HEK293T (cell line): ENCODE results near the gene PNPLA8.

Experiments used
- ARNT ChIP-seq: fragments of 450-650 bp; IDR thresholded peaks from 2 replicates; pipeline ENCODE4 v1.6.1; 2017; ENCODE audit warnings: mild to moderate bottlenecking
- BHLHE40 ChIP-seq: fragments of 450-650 bp; IDR thresholded peaks from 2 replicates; pipeline ENCODE4 v1.6.1; 2016; ENCODE audit warnings: mild to moderate bottlenecking, moderate library complexity, borderline replicate concordance
- ELF4 ChIP-seq: fragments of 450-650 bp; IDR thresholded peaks from 2 replicates; pipeline ENCODE4 v1.6.1; 2017; ENCODE audit warnings: antibody characterized with exemption
- FOXA1 ChIP-seq: fragments of 450-650 bp; IDR thresholded peaks from 2 replicates; pipeline ENCODE4 v1.6.1; 2016; ENCODE audit warnings: mild to moderate bottlenecking
- FOXK2 ChIP-seq: fragments of 450-650 bp; IDR thresholded peaks from 2 replicates; pipeline ENCODE4 v1.6.1; 2016; ENCODE audit warnings: mild to moderate bottlenecking
- FOXM1 ChIP-seq: fragments of 450-650 bp; IDR thresholded peaks from 2 replicates; pipeline ENCODE4 v1.6.1; 2017; ENCODE audit warnings: mild to moderate bottlenecking, borderline replicate concordance
- HDGF ChIP-seq: fragments of 450-650 bp; IDR thresholded peaks from 2 replicates; pipeline ENCODE4 v1.6.1; 2017; ENCODE audit warnings: antibody characterized with exemption, borderline replicate concordance
- L3MBTL2 ChIP-seq: fragments of 450-650 bp; conservative IDR thresholded peaks from 2 replicates; pipeline ENCODE4 v1.6.1; 2016; ENCODE audit warnings: mild to moderate bottlenecking
- NFRKB ChIP-seq: fragments of 450-650 bp; IDR thresholded peaks from 2 replicates; pipeline ENCODE4 v1.6.1; 2016; ENCODE audit warnings: mild to moderate bottlenecking, moderate library complexity
- PKNOX1 ChIP-seq: fragments of 450-650 bp; IDR thresholded peaks from 2 replicates; pipeline ENCODE4 v1.6.1; 2016
- SP1 ChIP-seq: fragments of 450-650 bp; IDR thresholded peaks from 2 replicates; pipeline ENCODE4 v1.6.1; 2017
- SUZ12 ChIP-seq: fragments of 450-650 bp; IDR thresholded peaks from 2 replicates; pipeline ENCODE4 v1.6.1; 2016; ENCODE audit warnings: mild to moderate bottlenecking
- TARDBP ChIP-seq: fragments of 450-650 bp; IDR thresholded peaks from 2 replicates; pipeline ENCODE4 v1.6.1; 2016
- ZNF384 ChIP-seq: fragments of 450-650 bp; IDR thresholded peaks from 2 replicates; pipeline ENCODE4 v1.6.1; 2016

GRCh38 chr7:108497082-108497725 lies 28.7 kb downstream of the PNPLA8 start:
- TF ChIP-seq FOXM1, result no peak
- TF ChIP-seq PKNOX1, result no peak
- no peak for TF ChIP-seq FOXK2
- no peak for TF ChIP-seq ELF4
- TF ChIP-seq BHLHE40, result no peak
- TF ChIP-seq L3MBTL2, result no peak
- no peak for TF ChIP-seq FOXA1
- no peak for TF ChIP-seq HDGF
- TF ChIP-seq SUZ12, result no peak
- TF ChIP-seq ZNF384, result no peak
- no peak for TF ChIP-seq SP1
- no peak for TF ChIP-seq ARNT
- no peak for TF ChIP-seq TARDBP
- TF ChIP-seq NFRKB, result no peak
